ENCODE data around the gene TECTB.

The TECTB gene

DNA sequence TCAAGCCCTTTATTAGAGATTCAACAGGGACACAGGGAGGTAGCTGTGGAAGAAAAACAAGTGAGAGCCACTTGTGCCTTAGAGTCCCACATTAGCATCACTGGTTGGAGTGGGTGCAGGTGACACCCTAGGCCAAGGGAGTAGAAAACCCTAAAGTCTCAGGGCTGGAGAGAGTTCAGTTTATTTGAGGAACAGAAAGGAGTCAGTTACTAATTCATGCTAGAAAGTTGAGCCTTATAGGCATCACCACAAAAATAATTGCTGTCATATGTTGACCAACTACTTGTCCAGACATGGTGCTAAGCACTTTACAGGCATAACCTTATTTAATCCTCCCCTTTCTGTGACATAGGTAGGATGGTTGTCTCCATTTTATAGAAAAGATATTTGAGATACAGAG lies 69.8 kb downstream of the TECTB start:
- Histone ChIP-seq H3K27ac (ENCODE audit: insufficient read depth, low read depth, low read length, poor library complexity, severe bottlenecking) (no peak overlapping the region), H3K4me3 (ENCODE audit: insufficient read depth, low read depth, low read length) (no peak overlapping the region), H3K4me1 (ENCODE audit: control insufficient read depth, insufficient read depth, low read length) (no peaks in the 10 kb centered on the region), H3K36me3 (ENCODE audit: control insufficient read depth, insufficient read depth, low read length) (no peaks in the 10 kb centered on the region), H3K27me3 (ENCODE audit: control insufficient read depth, insufficient read depth, low read length, poor library complexity, severe bottlenecking) (no peaks in the 10 kb centered on the region), H3K9me3 (ENCODE audit: control insufficient read depth, low read length) (no peaks in the 10 kb centered on the region)

Measured in ectodermal cell (in vitro differentiated cells).